WI38 (cell line): Measurements from ENCODE around the gene CLSTN1.

Experiments
- H3K4me3 ChIP-seq: 2 replicates; pipeline ENCODE4 v1.5.1; 2011; ENCODE audit warnings: low read depth, mild to moderate bottlenecking, control low read depth, low read length
- CTCF ChIP-seq: IDR thresholded peaks from 2 replicates; pipeline ENCODE4 v1.5.1; 2012; ENCODE audit warnings: low read depth, mild to moderate bottlenecking, control low read depth, low read length

The CLSTN1 gene

DNA sequence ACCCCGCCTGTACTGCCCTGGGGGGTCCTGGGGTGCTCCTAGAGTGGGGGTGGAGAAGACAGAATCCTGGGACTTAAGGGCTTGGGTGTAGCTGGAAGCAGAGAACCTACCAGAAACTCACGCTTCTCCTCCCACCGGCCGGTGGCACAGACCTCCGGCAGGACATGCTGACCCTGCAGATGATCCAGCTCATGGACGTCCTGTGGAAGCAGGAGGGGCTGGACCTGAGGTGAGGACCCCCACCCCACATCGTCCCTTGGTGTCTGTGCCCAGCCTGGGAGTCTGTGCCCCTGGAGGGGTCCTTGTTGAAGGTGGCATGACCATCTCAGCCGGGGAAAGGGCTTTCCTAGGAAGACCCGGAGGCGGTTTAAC, 101.4 kb downstream of the CLSTN1 start:
- H3K4me3 ChIP-seq = no peak overlapping the region
- TF ChIP-seq CTCF = no peak

- peak; percentile 38; the same call in 1 of the 2 replicates for TF ChIP-seq CTCF
- H3K4me3 ChIP-seq = no peak overlapping the region
These were observed 102.0 kb downstream of the CLSTN1 start for GRCh38 chr1:9721606-9722377.

DNA sequence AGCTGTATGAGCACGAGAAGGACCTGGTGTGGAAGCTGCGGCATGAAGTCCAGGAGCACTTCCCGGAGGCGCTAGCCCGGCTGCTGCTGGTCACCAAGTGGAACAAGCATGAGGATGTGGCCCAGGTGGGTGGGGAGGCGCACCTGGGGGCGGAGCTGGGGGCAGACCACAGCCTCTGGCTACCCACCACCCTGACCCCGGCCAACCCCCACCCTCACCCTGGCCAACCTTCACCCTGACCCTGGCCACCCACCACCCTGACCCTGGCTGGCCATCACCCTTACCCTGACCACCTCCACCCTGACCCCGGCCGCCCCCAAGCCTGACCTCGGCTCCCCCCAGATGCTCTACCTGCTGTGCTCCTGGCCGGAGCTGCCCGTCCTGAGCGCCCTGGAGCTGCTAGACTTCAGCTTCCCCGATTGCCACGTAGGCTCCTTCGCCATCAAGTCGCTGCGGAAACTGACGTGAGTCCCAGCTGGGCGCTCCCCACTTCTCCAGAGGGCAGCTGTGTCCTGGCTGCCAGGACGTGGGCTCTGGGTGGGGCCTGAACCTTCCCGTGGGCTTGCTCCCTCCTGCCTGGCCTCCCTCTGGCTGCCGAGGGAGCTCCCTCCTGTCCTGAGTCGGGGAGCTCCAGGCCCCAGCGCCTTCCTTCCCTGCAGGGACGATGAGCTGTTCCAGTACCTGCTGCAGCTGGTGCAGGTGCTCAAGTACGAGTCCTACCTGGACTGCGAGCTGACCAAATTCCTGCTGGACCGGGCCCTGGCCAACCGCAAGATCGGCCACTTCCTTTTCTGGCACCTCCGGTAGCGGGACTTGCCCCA, 102.8 kb downstream of the CLSTN1 start:
- H3K4me3 ChIP-seq = no peak overlapping the region
- TF ChIP-seq CTCF = no peak

DNA sequence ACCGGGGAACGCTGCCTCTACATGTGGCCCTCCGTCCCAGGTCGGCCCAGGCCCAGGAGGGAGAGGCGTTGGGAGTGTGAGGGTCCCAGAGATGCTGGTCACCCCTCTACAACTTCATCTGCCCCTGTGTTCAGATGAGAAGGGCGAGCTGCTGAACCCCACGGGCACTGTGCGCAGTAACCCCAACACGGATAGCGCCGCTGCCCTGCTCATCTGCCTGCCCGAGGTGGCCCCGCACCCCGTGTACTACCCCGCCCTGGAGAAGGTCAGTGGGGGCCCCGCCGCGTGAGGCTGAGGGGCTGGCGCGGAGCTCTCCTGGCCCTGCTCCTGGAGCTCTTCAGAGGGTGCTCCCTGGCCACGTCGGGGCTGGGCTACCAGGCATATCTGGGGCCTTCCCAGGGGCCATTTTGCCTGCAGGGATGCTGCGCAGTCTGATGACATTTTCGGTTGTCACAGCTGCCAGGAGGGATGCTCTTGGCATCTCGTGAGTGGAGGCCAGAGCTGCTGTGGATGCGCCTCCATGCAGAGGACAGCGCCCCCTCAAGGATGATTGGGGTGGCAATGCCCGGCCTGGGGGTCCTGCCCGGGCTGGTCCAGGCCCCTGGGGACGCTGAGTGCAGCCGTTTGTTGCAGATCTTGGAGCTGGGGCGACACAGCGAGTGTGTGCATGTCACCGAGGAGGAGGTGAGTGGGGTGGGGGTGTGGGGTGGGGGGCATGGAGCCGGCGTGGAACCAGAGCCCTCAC, 103.6 kb downstream of the CLSTN1 start:
- TF ChIP-seq CTCF = no peak

GRCh38 chr1:9718006-9718680, 105.6 kb downstream of the CLSTN1 start:
- no peak for TF ChIP-seq CTCF
- H3K4me3 ChIP-seq = no peak overlapping the region

More for the DNA sequence above, 103.6 kb downstream of the CLSTN1 start:
- no peak overlapping the region for H3K4me3 ChIP-seq

GRCh38 chr1:9717193-9718005, 106.4 kb downstream of the CLSTN1 start:
- no peak for TF ChIP-seq CTCF
- H3K4me3 ChIP-seq = no peak overlapping the region
